ELR (cell line): ENCODE data around the gene CDH23.

ENCODE experiments used
- DNase-seq: peaks from one replicate; pipeline ENCODE4 v3.0.0-alpha.2; 2015; ENCODE audit warnings: low read depth

The CDH23 gene

GRCh38 chr10:71744897-71745663 is 348.4 kb downstream of the CDH23 start:
- no peak for DNase-seq

- no peak for DNase-seq
Observed at GRCh38 chr10:71745664-71746250, 349.0 kb downstream of the CDH23 start.

GRCh38 chr10:71746344-71747037 is 349.8 kb downstream of the CDH23 start:
- DNase-seq: no peak

DNA sequence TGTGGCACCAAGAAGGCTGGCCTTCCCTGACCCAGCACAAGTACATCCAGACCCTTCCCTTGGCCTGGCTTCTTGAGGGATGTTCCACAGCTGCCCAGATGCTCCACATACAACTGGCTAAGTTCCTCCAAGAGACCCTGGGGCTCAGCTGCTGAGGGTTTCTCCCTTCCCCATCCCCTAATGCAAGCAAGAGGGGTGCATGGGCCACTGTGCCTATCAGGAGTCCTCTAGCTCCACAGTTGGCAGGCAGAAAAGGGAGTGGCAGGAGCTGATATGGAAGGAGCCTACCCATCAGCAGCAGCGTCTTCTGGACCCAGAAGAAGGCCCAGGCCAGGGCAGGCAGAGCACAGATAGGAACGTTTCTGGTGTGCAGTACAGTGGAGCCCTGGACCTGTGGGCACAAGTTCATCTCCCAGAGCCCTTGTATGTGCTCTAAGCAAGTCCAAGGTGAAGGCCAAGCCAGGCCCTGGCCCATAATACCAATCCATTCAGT is 350.4 kb downstream of the CDH23 start:
- no peak for DNase-seq

- DNase-seq: no peak
Observed at GRCh38 chr10:71747551-71748523, 351.1 kb downstream of the CDH23 start.

- no peak for DNase-seq
Observed at GRCh38 chr10:71748671-71749191, 352.0 kb downstream of the CDH23 start.

DNA sequence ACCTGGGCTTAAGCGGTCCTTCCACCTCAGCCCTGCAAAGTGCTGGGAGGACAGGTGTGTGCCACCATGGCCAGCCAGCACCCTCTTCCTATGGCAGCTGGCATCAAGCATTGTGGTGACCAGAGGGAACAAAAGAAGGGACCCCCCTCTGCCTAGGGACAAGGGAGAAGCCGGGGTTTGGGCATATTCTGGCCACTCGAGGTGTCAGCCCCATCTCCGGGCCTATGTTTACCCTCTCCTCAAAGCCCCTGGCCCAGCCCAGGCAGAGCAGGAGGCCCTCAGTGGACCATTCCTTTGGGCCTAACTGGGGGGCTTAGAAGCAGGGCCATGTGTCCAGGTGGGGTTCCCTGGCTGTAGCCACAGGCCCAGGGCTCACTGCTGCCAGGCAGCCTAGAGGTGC is 352.7 kb downstream of the CDH23 start:
- DNase-seq: no peak

DNA sequence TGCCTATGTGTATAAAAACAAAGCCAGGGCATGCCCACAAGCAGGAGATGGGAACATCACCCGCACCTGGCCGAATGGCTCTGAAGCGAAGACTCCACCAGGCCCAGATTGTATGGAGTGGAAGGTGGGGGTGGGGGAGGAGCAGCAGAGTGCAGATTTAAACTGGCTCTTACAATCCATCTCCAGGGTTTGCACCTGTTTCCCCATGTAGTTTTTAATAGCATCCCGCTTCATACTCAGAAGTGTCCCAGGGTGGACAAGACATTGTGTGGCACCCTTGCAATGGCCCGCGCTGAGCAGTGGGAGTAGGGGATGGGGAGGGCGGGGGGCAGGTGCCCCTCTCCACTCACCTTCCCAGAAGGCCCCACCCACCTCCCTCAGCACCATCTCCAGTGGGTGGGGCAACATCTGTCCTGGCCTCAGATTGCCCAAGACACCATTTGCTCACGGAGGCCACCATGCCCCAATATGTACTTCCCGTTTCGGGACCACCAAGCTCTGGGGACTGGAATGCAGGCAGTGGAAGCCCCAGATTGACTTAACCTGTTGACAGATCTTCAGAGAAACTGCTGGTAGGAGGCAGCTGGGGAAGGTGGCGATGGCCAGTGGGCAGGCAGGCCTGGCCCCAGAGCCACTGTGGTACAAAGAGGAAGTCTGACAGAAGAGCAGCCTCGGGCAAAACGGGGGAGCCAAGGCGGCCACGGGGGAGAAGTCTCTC is 353.6 kb downstream of the CDH23 start:
- DNase-seq: no peak

- no peak for DNase-seq
Observed at GRCh38 chr10:71750986-71751385, 354.3 kb downstream of the CDH23 start.

DNA sequence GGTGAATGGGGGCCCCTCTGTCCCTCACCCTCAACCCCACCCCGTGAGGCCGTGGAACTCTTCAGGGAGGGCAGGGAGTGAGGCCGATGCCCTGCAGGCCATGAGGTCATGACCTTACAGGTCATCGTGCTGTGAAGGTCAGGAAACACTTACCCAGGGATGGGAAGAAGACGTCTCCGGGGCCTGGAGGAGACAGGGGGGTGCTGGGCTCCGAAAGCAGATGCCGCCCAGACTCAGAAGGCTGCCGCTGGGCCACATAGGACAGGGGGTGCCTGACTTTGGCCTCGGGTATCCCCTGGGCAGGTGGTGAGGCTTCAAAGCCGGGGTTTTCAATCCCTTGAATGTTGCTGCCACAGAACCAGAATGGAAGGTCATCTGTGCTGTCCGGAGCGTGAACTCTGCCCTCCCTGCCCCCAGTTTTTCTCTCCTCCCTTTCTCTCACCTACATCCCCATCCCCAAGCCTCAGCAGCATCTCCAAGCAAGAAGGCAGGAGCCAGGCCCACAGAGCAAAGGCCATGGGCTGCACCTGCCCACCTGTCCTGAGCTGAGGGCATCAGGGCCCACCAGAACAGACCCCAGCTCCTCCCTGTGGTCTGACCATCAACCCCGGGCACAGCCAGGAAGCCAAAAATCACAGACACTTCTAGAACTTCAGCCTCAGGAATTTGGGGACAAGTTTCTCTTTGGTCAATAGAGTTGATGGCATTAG is 354.9 kb downstream of the CDH23 start:
- no peak for DNase-seq

GRCh38 chr10:71752391-71753090 is 355.8 kb downstream of the CDH23 start:
- no peak for DNase-seq

DNA sequence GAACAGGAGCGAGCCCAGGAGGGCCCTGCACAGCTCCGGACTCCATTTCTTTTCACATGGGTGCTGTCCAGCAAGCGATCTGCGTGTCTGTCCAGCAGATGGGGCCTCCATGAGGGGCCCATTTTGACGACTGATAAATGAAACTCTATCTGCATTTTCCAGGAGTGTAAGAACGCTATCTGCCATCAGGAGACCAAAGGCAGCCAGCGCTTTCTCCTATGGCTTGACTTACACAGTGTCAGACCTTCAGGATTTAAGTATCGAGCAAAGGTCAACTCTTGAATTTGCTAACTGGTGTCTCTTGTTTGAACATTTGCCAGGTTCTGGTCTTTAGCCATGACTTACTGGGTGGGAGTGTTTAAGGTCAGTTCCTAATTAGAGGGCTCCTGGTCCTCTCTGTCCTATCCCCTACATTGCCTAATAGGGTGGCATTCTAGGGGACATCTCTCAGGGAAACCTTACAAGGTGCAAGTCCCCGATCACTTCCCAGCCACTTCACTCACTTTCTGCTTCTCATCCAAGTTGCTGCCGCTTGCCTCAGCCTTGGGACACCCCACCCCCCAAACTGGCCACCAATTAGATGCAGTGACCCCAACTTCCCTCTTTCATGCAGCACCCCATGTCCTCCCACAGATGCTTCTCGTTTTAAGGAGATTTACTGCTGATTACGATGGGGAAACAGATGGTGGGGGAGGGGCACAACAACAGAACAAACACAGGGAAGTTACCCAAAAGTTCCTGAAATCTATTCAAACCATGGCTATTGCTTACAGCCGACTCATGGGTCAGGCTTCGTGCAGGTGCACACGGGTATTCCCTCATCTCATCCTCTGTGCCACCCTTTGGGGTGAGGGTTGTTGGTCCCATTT is 356.6 kb downstream of the CDH23 start:
- no peak for DNase-seq

DNA sequence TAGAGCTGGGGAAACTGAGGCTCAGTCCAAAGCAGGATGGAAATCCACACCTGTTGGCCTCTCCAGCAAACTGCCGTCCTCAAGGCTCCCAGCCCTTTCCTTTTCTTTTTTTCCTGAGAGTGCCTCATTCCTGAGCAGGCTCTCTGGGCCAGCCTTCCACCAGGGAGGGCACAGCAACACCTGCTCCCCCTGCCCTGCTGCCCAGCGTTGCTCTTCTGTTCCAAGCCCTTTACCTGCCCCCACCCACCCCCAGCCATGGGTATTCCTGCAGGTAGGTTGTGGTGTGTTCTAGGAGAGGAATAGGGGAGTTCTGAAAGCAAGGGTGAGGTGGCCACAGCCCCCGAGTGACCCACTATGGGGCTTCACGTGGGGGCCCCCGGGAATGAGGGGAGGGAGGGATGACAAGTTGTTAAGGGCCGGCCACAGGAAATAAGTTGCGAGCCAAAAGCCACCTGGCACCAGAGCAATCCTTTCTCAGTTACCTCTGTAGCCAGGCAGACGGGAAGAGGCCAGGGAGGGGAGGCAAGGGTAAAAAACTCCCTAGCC is 357.3 kb downstream of the CDH23 start:
- DNase-seq: no peak

- no peak for DNase-seq
Observed at GRCh38 chr10:71754562-71754961, 357.8 kb downstream of the CDH23 start.

DNA sequence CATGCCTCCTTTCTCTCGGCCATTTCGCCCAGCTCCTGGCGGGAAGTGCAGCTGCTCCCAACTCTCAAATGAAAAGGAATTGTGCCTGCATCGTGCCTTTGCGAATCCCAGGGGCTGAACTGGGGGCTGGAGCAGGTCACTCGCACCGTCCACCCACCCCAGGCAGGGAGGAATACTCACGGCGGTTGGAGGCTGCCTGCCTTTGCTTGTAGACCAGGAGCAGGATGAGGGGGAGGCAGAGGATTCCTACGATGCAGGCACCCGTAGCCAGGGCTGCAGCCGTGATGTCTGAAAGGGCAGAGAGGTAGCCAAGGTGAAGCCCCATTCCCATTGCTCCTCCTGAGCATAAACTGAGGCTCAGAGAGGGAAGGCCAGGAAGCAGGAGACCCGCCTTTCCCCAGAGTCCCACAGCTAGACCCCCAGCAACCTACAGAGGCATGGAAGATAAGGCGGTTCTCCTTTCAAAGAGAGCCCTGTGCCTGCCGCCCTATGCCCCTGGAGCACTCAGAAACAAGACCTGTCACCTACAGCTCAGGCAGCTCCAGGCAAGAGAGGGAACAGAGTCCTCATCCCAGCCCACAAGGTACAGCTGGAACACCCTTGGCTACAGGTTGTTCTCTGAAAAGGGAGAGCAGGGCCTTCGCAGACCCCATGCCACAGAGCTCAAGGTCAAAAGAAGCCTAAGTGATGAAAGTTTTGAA is 358.6 kb downstream of the CDH23 start:
- DNase-seq: no peak

- no peak for DNase-seq
Observed at GRCh38 chr10:71756311-71757191, 359.8 kb downstream of the CDH23 start.
